HS-5 (cell line): ENCODE data around the gene FCAMR.

Source experiments
- DNase-seq: peaks from one replicate; pipeline ENCODE4 v3.0.0-alpha.2; 2012; ENCODE audit warnings: low read depth

Gene FCAMR

GRCh38 chr1:206958144-206958543 is 12.1 kb downstream of the FCAMR start:
- DNase-seq: no peak

DNA sequence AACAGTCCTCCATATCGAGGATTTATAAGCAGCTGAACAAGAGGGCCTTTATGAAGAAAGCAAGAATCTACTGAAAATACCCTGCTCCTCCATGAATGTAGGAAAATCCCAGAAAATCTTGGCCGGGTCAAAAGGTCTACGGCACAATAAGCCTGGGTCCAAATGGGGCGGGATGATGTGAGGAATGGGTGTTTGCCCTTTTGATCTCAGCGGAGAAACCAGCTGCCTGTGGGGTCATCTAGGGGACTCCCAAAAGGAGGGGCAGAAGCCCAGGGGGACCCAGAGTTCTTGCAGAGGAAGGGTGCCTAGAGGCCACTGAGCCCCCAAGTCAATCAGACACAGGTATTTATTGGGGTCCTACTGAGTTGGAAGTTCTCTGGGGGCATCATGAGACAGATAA is 12.6 kb downstream of the FCAMR start:
- no peak for DNase-seq

DNA sequence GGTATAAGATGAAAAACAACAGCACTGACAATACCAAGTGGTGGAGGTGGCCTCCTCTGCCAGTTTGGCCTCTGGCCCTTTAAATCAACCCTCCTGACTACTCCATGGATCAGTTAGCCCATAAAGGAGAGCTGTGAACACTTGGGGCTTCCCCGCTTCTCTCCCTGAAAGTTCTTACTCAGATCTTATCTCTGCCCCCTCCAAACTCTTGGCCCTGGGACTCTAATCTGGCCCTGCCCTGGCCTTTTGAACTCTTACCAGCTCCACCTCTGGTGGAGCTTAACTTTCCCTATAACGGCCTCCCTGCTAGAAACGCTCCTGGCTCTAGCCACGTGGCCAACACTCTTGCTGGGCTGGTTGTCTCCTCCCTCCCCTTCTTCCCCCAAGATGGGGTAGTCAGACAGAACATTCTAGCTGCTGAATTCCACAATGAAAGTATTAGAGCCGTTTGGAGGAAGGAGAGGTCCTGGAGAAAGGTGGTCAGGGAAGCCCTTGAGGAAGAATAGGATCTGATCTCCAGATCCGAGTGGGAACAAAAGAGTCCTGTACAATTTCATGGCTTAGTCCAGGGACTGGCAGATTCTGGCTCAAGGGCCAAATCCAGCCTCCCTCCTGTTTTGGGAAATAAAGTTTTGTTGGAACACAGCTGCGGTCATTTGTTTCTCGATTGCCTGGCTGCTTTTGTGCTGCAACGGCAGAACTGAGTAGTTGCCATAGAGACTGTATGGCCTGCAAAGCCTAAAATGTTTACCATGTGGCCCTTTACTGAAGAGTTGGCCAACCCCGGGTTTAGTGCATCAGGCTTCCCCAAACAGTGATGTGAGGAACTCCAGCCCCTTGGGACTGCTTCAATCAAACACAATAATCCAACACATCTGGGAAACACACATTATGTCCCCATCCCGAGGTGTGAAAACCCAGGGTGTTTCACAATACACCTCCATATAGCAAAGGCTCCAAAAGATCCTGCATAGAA is 14.5 kb downstream of the FCAMR start:
- DNase-seq: no peak

DNA sequence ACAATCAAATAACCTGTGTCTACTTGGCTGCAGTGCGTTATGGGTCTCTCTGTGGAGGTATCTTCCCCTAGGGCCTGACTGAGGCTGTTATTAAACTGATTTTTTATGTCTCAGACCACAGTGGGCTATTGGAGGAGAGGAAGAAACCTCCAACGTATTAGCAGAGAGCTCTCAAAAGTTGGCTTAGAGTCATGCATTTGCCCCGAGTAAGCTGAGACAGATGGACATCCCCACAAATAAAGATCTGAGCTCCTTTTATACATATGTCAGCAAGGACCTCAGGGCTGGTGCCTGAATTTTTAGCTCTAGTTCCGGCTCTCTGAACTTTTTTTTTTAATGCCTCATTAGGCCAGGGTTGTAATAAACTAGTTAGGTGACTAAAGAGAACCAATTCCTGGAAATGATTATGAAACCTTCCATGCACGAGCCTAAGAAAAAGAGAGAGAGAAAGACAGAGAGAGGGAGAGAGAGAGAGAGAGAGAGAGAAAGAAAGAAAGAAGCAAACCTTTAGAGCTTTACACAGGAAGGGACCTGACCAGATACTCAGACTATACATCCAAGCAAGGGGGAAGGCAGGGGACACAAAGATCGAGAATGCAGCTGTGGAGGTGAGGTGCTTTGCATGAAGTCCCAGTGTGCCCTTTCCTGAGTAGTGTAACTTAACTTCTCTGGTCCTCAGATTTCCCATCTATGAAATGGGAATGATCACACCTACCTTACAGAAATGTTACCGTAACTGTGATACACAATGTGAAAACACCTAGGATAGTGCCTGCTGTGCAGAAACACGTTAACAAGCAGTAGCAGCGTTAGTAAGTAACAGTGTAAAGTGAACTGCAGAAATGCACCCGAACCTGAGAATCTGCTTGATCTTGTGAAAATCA is 15.6 kb downstream of the FCAMR start:
- DNase-seq: no peak

GRCh38 chr1:206953626-206954025 is 16.6 kb downstream of the FCAMR start:
- DNase-seq: no peak

DNA sequence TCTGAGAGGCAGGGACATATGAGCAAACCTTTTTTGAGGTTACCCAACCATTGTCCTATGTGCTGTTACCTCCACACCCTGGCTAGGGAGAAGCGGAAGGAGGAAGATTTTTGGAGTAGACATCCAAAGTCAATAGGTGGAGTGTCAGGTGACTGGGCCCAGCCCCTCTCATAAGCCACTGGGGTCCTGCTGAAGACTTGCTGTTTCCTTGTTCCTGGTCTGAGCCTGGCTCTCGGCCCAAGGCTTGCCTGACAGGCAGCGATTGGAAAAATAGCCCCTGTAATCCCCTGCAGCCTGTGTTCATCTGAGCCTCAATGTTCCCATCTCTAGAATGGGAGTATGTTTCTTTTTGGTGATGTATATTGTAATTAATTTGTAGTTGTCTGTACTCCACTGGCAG is 17.1 kb downstream of the FCAMR start:
- no peak for DNase-seq

DNA sequence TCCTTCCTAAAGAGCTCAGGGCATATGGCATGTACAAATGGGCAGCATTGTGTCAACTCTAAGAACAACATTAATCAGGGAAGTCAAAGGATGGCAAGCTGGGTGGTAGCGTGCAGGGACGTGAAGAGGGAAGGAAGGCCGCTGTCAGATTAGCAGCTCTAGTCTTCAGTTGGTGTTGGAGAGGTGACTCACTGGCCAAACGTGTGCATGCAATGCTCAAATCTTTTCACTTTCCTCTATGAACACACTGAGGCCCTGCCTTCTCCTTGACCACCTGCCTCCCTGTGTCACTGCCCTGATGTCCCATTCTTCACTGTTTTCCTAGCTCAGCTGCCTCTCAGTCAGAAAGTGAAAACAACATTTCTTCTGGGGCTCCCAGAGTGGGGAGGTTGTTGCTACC is 18.1 kb downstream of the FCAMR start:
- no peak for DNase-seq

- DNase-seq: no peak
Measured at GRCh38 chr1:206951318-206952100, 18.8 kb downstream of the FCAMR start.

GRCh38 chr1:206949641-206950040 is 20.6 kb downstream of the FCAMR start:
- DNase-seq: no peak

GRCh38 chr1:206949208-206949607 is 21.1 kb downstream of the FCAMR start:
- DNase-seq: no peak

DNA sequence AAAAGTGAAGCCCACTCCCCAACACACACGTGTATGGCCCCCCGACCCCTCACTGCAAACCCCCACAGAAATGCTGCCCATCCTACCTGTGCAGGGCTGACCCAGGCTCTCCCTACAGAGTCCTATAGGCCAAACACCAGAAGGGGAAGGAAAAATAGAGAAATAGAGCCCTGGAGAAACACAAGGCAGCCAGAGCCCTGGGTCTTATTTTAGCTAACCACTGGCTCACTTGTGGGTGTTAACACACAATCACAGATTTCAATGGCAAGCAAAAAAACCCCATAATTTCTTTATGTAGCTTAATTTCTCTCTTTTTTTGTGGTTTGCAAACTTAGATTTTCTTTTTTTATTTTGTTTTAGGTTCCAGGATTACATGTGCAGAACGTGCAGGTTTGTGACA is 23.0 kb downstream of the FCAMR start:
- DNase-seq: no peak

GRCh38 chr1:206946261-206946660 is 24.0 kb downstream of the FCAMR start, which contains the start of gene PIGR:
PIGR (minus strand) TSS chr1:206946466; CDS start chr1:206940531, 5,935 bp downstream.
- DNase-seq: no peak

- DNase-seq: no peak
Measured at GRCh38 chr1:206945779-206946178, 24.5 kb downstream of the FCAMR start.

- DNase-seq: no peak
Measured at GRCh38 chr1:206944703-206945102, 25.6 kb downstream of the FCAMR start.

- DNase-seq: no peak
Measured at GRCh38 chr1:206941766-206942418, 28.4 kb downstream of the FCAMR start.

DNA sequence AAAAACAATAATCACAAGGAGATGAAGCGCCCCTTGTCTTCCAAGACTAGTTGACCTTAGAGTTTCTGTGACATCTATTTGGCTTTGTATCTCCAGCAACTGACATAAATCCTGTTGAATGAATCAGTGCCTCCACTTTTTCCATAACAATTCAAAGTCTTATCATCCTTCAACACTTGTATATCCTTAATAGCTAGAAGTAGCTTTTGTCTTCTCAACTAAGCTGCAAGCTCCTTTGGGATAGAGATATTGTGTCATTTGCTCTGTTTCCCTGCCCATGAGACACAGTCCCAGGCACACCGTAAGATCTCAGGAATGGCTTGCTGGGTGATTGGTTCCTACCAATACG is 29.7 kb downstream of the FCAMR start:
- no peak for DNase-seq

- no peak for DNase-seq
Measured at GRCh38 chr1:206939841-206940587, 30.2 kb downstream of the FCAMR start.

DNA sequence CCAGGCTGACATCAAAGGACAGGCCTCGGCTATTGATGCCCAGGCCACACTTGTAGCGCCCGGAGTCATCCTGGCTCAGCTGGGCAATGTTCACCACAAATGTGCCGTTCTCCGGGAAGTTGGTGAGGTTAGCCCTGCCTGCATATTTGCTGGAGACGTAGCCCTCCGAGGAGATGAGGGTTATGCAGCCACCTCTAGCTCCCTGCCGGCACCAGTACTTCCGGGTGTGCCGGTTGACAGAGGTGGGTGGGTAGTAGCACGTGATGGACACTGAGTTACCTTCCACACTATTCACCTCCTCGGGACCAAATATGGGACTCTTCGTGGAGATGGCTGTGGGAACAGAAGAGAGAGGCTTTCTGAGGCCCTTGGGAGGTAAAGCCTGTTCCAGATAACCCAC is 31.1 kb downstream of the FCAMR start:
- DNase-seq: no peak

DNA sequence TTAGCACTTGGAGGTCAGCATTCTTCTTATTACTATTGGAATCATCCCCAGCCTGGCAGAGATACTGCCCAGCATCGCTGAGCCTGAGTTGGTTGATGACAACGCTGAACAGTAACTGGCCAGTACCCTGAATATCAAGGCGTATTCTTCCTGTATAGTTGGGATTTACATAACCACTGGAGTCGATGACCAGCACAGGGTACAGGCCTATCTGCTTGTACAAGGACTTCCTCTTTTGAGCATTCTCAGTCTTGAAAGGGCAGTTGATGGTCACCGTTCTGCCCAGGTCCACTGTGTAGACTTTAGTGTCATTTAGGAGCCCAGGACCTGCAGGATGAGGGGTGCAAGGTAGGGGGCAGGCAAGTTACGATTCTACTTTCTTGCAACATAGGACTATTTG is 32.8 kb downstream of the FCAMR start:
- no peak for DNase-seq

DNA sequence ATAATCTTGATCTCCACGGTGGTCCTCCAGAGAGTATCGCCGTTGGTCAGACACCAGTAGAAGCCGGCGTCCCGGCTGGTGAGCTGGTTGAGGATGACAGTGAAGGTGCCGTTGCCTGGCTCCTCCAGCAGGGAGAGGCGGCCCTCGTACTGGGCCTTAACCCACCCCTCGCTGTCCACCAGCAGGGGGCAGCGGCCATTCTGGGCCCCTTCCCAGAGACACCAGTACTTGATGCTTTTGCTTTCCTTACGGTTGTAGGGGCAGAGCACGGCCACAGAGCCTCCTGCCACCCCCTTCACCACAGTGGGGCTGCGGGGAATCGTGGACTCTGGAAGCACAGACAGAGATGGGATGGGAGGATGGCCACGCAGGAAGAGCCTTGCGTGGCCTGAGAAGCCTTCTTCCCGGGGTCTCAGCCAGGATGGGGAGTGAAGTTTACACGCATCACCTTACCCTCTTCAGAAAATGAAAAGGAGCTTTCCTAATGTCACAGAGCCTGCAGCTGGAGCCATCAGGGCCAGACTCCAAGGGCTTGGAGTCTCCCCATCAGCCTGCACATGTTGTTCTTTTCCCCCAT is 34.7 kb downstream of the FCAMR start:
- no peak for DNase-seq
